Memory B cell (primary cell): ENCODE measurements around the gene RNASE8.
"Not testable (repeated sequence)": the region's sequence is repeated elsewhere in the genome, so short reads cannot be mapped to it uniquely, and the experiment has no call there.

ENCODE experiments used
- ATAC-seq: fragments of 150-1000 bp; cut with Tn5 transposase; 2 replicates; pipeline ENCODE4 v1.10.0; 2021; ENCODE audit warnings: low read depth, mild to moderate bottlenecking, moderate library complexity
- DNase-seq, 2 donors: peaks; one replicate each; pipeline ENCODE4 v3.0.0; 2022; ENCODE audit warnings: low spot score in 2 of 2
- H3K27ac Mint-ChIP-seq: one replicate; pipeline ENCODE4 v1.8.0; 2022; ENCODE audit warnings: mild to moderate bottlenecking, moderate library complexity, mixed read lengths
- H3K27me3 Mint-ChIP-seq: one replicate; pipeline ENCODE4 v1.8.0; 2022; ENCODE audit warnings: mixed read lengths
- H3K36me3 Mint-ChIP-seq: one replicate; pipeline ENCODE4 v1.8.0; 2022; ENCODE audit warnings: mild to moderate bottlenecking, mixed read lengths
- H3K4me1 Mint-ChIP-seq: one replicate; pipeline ENCODE4 v1.8.0; 2022; ENCODE audit warnings: mixed read lengths
- H3K4me3 Mint-ChIP-seq: one replicate; pipeline ENCODE4 v1.8.0; 2022; ENCODE audit warnings: mild to moderate bottlenecking, moderate library complexity, mixed read lengths
- H3K9me3 Mint-ChIP-seq: one replicate; pipeline ENCODE4 v1.8.0; 2022; ENCODE audit warnings: mixed read lengths

Gene RNASE8

GRCh38 chr14:21057803-21058675, at the start of gene RNASE8:
Gene RNASE8 (plus strand): TSS chr14:21057822. CDS start chr14:21057893, 71 bp downstream.
- no peaks in the 10 kb centered on the region for H3K4me1 Mint-ChIP-seq
- H3K9me3 Mint-ChIP-seq = no peaks in the 10 kb centered on the region
- DNase-seq (no peak), ATAC-seq (no peak)
- H3K27me3 Mint-ChIP-seq = peaks cover 18% of the 10 kb centered on the region
- no peak within 1 kb of the TSS for H3K4me3 Mint-ChIP-seq
- no peak within 1 kb of the TSS for H3K27ac Mint-ChIP-seq
- H3K36me3 Mint-ChIP-seq = no peaks in the 10 kb centered on the region

- H3K27ac Mint-ChIP-seq, ATAC-seq, H3K27me3 Mint-ChIP-seq, DNase-seq, H3K36me3 Mint-ChIP-seq, H3K4me3 Mint-ChIP-seq, H3K9me3 Mint-ChIP-seq, H3K4me1 Mint-ChIP-seq: not testable (repeated sequence)
These were observed 47.9 kb upstream of the RNASE8 start for GRCh38 chr14:21009721-21010120.

GRCh38 chr14:21011136-21011535, 46.5 kb upstream of the RNASE8 start:
- Mint-ChIP-seq H3K27me3 (peaks cover 12% of the 10 kb centered on the region), H3K4me1 (peaks cover 4% of the 10 kb centered on the region), H3K27ac (no peak overlapping the region), H3K36me3 (no peaks in the 10 kb centered on the region), H3K9me3 (no peaks in the 10 kb centered on the region), H3K4me3 (no peak overlapping the region)
- DNase-seq (no peak), ATAC-seq (no peak)

- peak; percentile 74 for ATAC-seq
- peak; percentile 77 to 79 for DNase-seq
- H3K36me3 Mint-ChIP-seq = peaks cover 3% of the 10 kb centered on the region
- H3K27me3 Mint-ChIP-seq = peaks cover 9% of the 10 kb centered on the region
- H3K9me3 Mint-ChIP-seq = no peaks in the 10 kb centered on the region
- peaks cover 4% of the 10 kb centered on the region for H3K4me1 Mint-ChIP-seq
- H3K4me3 Mint-ChIP-seq = no peak overlapping the region
- H3K27ac Mint-ChIP-seq = no peak overlapping the region
These were observed 42.8 kb upstream of the RNASE8 start for GRCh38 chr14:21014761-21015190.

- no peak overlapping the region for H3K27ac Mint-ChIP-seq
- H3K27me3 Mint-ChIP-seq = peaks cover 9% of the 10 kb centered on the region
These were observed 42.3 kb upstream of the RNASE8 start for GRCh38 chr14:21015312-21015711.

GRCh38 chr14:21016413-21017190, 41.0 kb upstream of the RNASE8 start:
- peaks cover 4% of the 10 kb centered on the region for H3K4me1 Mint-ChIP-seq
- DNase-seq (no peak), ATAC-seq (no peak)
- no peaks in the 10 kb centered on the region for H3K9me3 Mint-ChIP-seq
- H3K27me3 Mint-ChIP-seq = peaks cover 7% of the 10 kb centered on the region
- H3K4me3 Mint-ChIP-seq = no peak overlapping the region
- no peak overlapping the region for H3K27ac Mint-ChIP-seq
- peaks cover 3% of the 10 kb centered on the region for H3K36me3 Mint-ChIP-seq

More at GRCh38 chr14:21015312-21015711, 42.3 kb upstream of the RNASE8 start:
- H3K4me1 Mint-ChIP-seq = peaks cover 4% of the 10 kb centered on the region
- H3K4me3 Mint-ChIP-seq = no peak overlapping the region
- no peaks in the 10 kb centered on the region for H3K9me3 Mint-ChIP-seq
- ATAC-seq (no peak), DNase-seq (no peak)
- H3K36me3 Mint-ChIP-seq = peaks cover 3% of the 10 kb centered on the region

GRCh38 chr14:21017528-21018245, 39.9 kb upstream of the RNASE8 start:
- Mint-ChIP-seq H3K36me3 (peaks cover 3% of the 10 kb centered on the region), H3K27me3 (peaks cover 10% of the 10 kb centered on the region), H3K9me3 (no peaks in the 10 kb centered on the region), H3K27ac (no peak overlapping the region), H3K4me3 (no peak overlapping the region), H3K4me1 (peaks cover 8% of the 10 kb centered on the region)
- DNase-seq (no peak), ATAC-seq (no peak)

GRCh38 chr14:21018286-21018685, 39.3 kb upstream of the RNASE8 start:
- H3K9me3 Mint-ChIP-seq = no peaks in the 10 kb centered on the region
- peaks cover 12% of the 10 kb centered on the region for H3K4me1 Mint-ChIP-seq
- H3K36me3 Mint-ChIP-seq = peaks cover 3% of the 10 kb centered on the region
- ATAC-seq (no peak), DNase-seq (no peak)
- no peak overlapping the region for H3K27ac Mint-ChIP-seq
- peaks cover 13% of the 10 kb centered on the region for H3K27me3 Mint-ChIP-seq
- no peak overlapping the region for H3K4me3 Mint-ChIP-seq

GRCh38 chr14:21018781-21019180, 38.8 kb upstream of the RNASE8 start:
- Mint-ChIP-seq H3K9me3 (no peaks in the 10 kb centered on the region), H3K4me1 (peaks cover 12% of the 10 kb centered on the region), H3K4me3 (no peak overlapping the region), H3K36me3 (peaks cover 3% of the 10 kb centered on the region), H3K27ac (no peak overlapping the region), H3K27me3 (peaks cover 13% of the 10 kb centered on the region)
- ATAC-seq (no peak), DNase-seq (no peak)

- Mint-ChIP-seq H3K4me3 (no peak overlapping the region), H3K4me1 (peaks cover 12% of the 10 kb centered on the region), H3K27me3 (peaks cover 13% of the 10 kb centered on the region), H3K36me3 (peaks cover 3% of the 10 kb centered on the region), H3K9me3 (no peaks in the 10 kb centered on the region), H3K27ac (no peak overlapping the region)
- no peak for ATAC-seq
- DNase-seq = no peak
These were observed 38.3 kb upstream of the RNASE8 start for GRCh38 chr14:21019366-21019765.

- Mint-ChIP-seq H3K36me3 (peaks cover 3% of the 10 kb centered on the region), H3K27me3 (peaks cover 9% of the 10 kb centered on the region), H3K9me3 (no peaks in the 10 kb centered on the region), H3K4me1 (peaks cover 11% of the 10 kb centered on the region), H3K4me3 (no peak overlapping the region), H3K27ac (no peak overlapping the region)
- no peak for ATAC-seq
- no peak for DNase-seq
These were observed 36.6 kb upstream of the RNASE8 start for GRCh38 chr14:21020977-21021545.

GRCh38 chr14:21022686-21023085, 34.9 kb upstream of the RNASE8 start:
- Mint-ChIP-seq H3K27ac (no peak overlapping the region), H3K36me3 (peaks cover 3% of the 10 kb centered on the region), H3K4me1 (peaks cover 11% of the 10 kb centered on the region), H3K27me3 (peaks cover 9% of the 10 kb centered on the region), H3K9me3 (no peaks in the 10 kb centered on the region), H3K4me3 (peak overlapping the region; percentile 31)
- no peak for ATAC-seq
- no peak for DNase-seq

GRCh38 chr14:21023174-21023573, 34.4 kb upstream of the RNASE8 start:
- ATAC-seq (no peak), DNase-seq (no peak)
- Mint-ChIP-seq H3K27ac (no peak overlapping the region), H3K4me3 (peak overlapping the region; percentile 31), H3K27me3 (peaks cover 9% of the 10 kb centered on the region), H3K9me3 (no peaks in the 10 kb centered on the region), H3K4me1 (peaks cover 11% of the 10 kb centered on the region), H3K36me3 (peaks cover 3% of the 10 kb centered on the region)
